ENCODE measurements around the gene NPAP1.
"Not testable (repeated sequence)": the region's sequence is repeated elsewhere in the genome, so short reads cannot be mapped to it uniquely, and the experiment has no call there.

NPAP1 gene, protein sequence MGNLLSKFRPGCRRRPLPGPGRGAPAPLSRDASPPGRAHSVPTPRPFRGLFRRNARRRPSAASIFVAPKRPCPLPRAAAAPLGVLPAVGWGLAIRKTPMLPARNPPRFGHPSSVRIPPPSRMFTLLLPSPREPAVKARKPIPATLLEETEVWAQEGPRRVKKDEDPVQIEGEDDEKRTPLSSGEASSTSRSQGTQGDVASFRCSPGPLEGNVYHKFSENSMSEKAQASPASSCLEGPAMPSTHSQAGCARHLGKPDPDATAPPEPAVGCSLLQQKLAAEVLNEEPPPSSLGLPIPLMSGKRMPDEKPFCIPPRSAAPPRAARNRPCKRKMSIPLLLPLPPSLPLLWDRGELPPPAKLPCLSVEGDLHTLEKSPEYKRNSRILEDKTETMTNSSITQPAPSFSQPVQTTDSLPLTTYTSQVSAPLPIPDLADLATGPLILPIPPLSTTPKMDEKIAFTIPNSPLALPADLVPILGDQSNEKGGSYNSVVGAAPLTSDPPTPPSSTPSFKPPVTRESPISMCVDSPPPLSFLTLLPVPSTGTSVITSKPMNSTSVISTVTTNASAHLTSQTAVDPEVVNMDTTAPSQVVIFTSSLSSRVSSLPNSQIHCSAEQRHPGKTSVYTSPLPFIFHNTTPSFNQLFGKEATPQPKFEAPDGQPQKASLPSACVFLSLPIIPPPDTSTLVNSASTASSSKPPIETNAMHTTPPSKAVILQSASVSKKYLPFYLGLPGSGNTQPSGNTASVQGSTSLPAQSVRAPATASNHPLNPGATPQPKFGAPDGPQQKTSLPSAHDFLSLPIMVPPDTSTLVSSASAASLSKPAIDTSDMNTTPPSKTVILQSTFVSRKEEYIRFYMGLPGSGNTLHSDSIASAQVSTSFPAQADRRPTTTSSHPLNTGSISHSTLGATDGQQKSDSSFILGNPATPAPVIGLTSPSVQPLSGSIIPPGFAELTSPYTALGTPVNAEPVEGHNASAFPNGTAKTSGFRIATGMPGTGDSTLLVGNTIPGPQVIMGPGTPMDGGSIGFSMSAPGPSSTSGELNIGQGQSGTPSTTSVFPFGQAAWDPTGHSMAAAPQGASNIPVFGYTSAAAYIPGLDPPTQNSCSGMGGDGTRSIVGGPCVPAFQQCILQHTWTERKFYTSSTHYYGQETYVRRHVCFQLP

DNA sequence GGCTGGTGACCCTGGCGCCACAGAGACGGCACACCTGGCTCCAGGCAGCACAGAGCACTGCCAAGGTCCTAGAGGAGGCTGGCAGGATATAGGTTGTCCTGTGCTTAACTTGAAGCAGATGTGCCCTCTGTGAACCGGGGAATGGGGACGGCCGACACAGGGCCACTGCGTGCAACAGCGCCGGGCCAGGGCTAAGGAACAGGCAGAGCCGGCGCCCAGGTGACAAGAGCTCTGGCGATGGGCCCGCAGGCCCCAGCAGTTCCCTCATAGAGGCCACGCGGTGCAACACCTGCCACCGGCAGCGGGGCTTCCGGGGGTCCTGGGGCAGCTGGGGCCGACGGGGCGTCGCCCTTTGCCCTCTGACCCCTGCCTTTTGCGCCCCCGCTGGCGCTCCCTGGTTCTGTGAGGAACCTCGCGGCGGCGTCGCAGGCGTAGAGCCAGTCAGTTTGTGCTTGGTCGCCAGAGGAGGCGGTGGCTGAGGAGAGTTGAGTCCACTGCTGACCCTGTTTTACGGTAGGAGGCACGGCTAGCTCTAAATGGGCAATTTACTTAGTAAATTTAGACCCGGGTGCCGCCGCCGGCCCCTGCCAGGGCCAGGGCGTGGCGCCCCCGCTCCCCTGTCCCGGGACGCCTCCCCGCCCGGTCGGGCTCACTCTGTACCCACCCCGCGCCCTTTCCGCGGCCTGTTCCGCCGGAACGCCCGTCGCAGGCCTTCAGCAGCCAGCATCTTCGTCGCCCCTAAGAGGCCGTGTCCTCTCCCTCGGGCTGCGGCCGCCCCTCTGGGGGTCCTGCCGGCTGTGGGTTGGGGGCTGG is at the start of gene NPAP1:
TSS of gene NPAP1 (plus strand) at position 444 of the 813 bp plus-strand sequence. CDS start at position 537, 93 bp downstream.
- no peak for DNase-seq

DNA sequence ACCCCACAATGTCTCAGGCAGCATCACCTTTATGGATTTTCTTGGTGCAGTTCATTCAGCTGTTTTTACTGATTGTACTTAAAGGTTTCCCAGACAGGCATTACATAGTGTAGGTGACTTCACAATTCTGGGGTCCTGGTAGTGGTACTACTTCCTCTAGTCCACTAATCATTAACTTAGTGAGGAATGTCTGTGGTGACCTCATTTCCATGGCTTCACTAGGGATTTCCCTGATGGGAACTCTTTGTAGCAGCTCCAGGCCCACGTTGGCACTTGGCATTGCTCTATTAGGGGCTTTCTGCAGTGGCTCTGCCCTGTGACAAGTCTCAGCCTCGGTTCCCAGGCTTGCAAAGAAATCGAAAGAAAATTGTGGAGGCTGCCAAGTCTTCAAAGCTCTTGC is 48.1 kb upstream of the NPAP1 start:
- no peak for DNase-seq

DNA sequence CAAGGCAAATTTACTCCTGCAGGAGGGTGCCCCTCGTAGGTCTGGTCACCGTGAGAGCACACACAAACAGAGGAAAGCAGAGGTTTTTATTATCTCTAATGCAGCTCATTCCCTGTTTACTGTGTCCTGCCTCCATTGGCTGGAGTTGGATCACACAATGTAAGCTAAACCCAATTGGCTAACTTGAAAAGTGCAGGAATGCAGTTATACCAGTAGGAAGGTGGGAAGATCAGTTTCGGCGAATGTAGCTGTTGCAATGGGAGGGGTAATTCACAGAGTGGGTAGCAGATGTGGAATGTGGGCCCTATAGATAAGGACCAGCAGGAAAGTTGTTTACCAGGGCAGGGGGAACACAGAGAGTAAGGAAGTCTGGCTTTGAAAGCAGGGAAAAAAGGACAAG is 42.5 kb upstream of the NPAP1 start:
- no peak for DNase-seq

DNA sequence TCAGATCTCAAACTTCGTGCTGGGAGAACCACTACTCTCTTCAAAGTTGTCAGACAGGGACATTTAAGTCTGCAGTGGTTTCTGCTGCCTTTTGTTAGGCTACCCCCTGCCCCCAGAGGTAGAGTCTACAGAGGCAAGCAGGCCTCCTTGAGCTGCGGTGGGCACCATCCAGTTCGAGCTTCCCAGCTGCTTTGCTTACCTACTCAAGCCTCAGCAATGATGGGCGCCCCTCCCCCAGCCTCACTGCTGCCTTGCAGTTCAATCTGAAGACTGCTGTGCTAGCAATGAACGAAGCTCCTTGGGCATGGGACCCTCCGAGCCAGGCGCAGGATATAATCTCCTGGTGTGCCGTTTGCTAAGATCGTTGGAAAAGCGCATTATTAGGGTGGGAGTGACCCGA is 36.2 kb upstream of the NPAP1 start:
- not testable (repeated sequence) for DNase-seq

DNA sequence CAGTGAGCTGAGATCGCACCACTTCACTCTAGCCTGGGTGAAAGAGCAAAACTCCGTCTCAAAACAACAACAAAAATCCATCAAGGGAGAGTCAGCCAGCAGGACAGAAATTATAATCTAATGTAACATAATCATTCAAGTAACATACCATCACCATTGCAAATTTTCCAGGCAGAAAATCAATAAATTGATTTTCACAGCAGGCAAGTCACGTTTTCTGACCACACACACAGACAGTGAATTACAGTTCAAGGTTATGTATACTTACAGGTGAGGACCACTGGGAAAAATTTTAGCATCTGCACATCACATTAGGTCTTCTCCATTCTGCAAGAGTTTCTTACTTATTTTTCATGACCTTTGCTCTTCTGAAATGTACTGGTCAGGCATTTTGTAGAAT is 29.9 kb upstream of the NPAP1 start:
- DNase-seq = no peak

DNA sequence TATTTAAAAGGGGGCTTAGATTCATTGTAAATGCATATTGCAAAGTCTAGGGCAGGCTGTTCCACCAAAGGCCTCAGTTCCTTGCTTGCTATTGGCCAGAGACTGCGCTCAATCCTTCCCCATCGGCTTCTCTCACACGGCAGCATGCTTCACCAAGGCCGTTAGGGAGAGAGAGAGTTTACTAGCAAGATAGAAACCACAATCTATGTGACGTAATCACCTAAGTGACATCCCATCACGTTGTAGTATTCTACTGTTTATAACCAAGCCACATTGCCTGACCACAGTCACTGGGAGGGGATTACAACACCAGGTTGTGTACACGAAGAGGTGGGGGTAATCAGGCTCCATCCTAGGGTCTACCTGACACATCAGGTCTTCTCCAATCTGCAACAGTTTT is 16.0 kb upstream of the NPAP1 start:
- no peak for DNase-seq

DNA sequence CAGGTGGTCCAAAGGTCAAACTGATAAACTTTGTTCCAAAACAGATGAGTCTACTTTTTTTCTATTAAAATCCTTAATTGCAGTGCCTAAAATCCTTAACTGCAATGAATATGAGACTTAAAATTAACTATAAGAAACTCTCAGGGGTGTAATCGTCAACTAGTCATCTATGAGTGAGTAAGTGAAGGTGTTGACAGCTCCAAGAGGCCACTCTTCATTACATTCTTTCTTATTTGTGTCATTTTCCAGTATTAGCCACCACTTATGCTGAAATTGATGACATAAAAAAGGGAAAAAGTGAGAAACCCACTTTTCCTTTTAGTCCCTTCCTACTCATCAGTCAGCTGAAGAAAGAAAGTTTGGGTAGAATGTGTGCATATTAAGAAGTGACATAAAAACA is 12.6 kb upstream of the NPAP1 start:
- DNase-seq = no peak

DNA sequence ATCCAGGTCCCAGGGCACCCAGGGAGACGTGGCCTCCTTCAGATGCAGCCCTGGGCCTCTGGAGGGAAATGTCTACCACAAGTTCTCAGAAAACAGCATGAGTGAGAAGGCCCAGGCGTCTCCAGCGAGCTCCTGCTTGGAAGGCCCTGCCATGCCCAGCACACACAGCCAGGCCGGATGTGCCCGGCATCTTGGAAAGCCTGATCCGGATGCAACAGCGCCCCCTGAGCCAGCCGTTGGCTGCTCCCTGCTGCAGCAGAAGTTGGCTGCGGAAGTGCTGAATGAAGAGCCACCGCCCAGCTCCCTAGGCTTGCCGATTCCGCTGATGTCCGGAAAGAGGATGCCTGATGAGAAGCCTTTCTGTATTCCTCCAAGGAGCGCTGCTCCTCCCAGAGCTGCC is 856 bp downstream of the NPAP1 start:
- no peak for DNase-seq

DNA sequence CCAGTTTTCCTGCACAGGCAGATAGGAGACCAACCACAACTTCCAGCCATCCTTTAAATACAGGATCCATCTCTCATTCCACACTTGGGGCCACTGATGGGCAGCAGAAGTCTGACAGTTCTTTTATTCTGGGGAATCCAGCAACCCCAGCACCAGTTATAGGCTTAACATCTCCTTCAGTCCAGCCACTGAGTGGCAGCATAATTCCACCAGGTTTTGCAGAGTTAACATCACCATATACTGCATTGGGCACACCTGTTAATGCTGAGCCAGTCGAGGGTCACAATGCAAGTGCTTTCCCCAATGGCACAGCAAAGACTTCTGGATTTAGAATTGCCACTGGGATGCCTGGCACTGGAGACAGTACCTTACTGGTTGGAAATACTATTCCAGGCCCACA is 2.9 kb downstream of the NPAP1 start:
- DNase-seq = no peak

DNA sequence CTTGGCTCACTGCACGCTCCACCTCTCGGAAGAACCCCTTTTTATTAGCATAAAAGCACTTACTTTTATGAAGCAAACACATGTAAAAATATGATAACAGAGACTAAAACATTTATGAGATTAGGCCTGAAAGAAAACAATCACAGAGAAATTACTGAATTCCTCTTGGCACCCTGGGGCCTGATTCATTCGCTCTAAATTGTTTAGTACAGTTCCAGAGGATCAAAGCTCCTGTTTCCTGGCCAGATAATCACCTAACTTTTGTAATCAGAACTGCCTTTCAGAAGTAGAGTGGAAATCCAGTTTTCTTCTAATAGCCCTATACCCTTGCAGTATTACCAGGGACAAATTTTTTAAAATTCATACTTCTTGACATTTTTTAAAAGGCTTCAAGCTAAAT is 6.4 kb downstream of the NPAP1 start:
- DNase-seq = no peak

DNA sequence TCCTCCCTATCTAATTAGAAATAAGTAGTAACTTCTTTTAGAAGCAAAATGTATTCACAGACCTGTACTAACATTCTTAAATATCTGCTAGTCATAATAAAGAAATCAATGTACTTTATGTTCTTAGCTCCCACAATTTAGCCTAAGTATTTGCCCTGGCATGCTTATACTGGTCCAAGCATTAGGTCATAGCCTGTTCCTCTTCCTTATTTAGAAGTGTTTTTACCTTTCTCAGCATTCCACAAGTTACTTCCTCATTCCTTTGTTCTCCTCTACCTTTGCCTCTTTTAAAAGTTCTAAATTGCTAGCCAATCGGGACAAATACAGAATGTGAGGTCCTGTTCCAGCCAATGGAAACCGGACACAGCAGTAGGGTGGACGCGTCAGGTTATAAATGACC is 7.3 kb downstream of the NPAP1 start:
- DNase-seq = not testable (repeated sequence)

DNA sequence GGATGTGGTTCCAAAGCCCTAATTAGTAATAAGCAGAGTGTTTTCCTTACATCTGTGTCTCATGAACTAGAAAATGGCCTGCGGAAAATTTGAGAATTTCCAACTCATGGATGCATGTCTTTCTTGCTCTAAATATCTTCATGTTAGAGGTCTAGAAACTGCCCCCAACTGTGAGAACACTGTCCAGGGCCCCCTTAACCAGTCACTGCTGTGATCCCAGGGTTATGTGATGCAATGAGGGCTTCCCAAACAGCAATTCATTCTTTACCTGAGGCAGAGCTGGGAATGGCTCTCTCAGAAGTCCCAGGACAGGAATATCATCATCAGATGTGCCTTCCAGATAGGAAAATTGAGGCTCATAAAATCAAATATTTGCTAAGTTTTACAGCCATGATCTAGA is 8.2 kb downstream of the NPAP1 start:
- DNase-seq = no peak

DNA sequence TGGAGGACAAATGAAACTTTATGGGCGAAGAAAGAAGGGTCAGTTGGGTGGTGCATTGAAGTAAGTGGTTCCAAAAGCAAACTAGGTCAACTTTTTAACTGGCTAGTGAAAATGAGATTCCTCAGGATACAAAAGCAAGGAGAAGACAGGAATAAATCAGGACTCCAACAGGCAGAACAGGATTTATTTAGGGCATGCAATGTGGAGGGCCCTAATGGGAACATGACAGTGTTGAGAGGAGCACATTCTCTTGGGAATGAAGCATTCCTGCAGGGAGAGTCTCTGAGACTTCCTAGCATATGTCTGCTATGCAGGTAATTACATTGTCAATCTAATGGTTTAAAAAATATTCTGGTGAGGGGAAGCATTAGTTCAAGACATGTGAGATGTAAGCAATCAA is 8.7 kb downstream of the NPAP1 start:
- no peak for DNase-seq

DNA sequence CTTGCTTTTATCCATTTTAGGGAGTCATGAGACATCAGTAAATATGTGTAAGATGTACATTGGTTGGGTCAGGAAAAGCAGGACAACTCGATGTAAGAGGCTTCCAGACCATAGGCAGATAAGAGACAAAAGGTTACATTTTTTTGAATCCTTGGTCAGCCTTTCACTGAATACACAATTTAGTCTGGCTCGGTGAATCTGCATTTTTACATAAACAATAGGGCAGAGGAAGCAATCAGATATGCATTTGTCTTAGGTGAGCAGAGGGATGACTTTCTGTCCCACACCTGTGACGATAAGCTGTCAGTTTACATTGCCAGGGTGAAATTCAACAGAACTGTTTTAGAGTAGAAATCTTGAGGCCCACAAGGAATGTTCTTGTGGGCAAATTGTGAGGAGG is 20.6 kb downstream of the NPAP1 start:
- no peak for DNase-seq

DNA sequence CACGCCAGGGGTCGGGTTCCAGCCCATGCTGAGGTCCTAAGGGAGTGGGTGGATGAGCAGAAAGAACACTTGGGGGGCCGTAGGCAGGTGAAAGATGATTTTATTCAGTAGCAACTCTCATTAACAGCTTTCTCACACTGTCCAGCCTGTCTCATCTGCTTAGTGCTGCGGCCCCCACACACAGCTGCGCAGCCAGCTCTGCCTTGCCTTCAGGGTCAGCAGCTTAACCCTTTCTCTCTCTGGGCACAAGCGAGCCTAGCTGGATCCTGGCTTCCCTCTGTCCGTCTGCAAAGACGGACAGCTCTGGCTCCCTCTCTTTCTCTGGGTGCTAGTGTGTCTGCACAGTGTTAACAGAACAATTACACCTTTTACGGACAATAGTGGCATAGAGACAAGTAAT is 21.3 kb downstream of the NPAP1 start:
- DNase-seq = no peak

DNA sequence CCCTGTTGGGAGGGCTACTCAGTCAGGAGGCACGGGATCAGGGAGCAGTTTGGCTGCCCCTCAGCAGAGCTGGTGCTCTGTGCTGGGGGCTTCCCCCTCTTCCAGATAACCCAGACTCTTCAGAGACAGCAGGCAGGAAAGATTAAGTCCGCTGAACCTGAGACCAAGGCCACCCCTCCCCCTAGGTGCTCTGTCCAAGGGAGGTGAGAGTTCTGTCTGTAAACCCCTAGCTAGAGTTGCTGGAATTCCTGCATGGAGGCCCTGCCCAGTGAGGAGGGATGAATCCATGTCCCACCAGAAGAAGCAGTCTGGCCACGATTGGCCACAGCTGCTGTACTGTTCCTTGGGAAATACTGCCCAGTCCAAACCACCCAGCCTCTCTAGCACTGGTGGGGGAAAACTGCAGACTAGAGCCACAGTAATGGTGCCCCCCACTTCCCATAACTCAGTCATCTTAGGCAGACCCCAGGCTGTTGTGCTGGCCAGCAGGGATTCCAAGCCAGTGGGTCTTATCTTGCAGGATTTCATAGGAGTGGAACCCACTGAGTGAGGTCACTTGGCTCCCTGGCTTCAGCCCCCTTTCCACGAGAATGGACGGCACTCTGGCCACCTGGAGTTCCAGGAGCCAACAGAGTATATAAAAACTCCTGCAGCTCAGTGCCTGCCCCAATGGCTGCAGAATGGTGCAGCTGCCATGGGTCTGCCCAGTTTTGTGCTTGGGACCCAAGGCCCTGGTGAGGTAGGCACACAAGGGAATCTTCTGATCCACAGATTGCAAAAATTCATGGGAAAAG is 42.9 kb downstream of the NPAP1 start:
- DNase-seq = no peak

DNA sequence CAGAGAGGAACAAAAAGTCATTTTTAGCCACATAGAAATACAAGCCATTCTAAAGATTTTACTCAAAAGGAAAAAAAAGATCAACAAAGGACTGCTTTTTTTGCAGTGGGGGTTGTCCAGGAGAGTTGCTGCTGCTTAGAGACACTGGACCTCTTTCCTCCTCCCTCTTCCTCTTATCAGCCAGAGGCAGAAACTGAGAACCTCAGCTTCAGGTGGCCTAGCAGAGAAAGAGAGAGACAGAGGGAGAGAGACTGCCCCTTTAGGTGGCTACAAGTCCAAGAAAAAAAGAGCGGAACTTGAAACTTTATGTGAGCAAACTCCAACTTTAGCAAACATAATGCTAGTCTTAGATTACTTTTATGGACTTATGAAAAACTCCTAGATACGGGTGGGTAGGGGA is 54.2 kb downstream of the NPAP1 start:
- DNase-seq = no peak

All from stimulated activated CD4-positive, alpha-beta T cell treated with anti-CD3 and anti-CD28 coated beads, Interleukin-4, amount 100 ng/mL, for 4 hours (primary cell).